K562 (cell line): ENCODE results near the gene HEPHL1. TPM values are rescaled to one million over a fixed set of nuclear protein-coding genes. Genes with fewer than 3 reads are reported as not detected.

Experiments used
- ETS2 ChIP-seq: IDR thresholded peaks from 2 replicates; pipeline ENCODE4 v1.6.1; 2016; ENCODE audit warnings: borderline replicate concordance, missing genetic modification characterization, mild to moderate bottlenecking, moderate library complexity, missing compliant biosample characterization; ENCODE audit not compliant: poor library complexity, severe bottlenecking
- L3MBTL2 ChIP-seq: fragments of 450-650 bp; IDR thresholded peaks from 2 replicates; pipeline ENCODE4 v1.6.1; 2016; ENCODE audit warnings: mild to moderate bottlenecking, moderate library complexity
- NCOR1 ChIP-seq: fragments of 450-650 bp; IDR thresholded peaks from 2 replicates; pipeline ENCODE4 v1.6.1; 2016; ENCODE audit warnings: mild to moderate bottlenecking, moderate library complexity
- RBFOX2 ChIP-seq: fragments of 200-400 bp; formaldehyde crosslinking; IDR thresholded peaks from 2 replicates; pipeline ENCODE4 v1.6.1; 2017; ENCODE audit warnings: low read depth, mild to moderate bottlenecking, low read length, moderate library complexity
- SMARCC2 ChIP-seq: fragments of 450-650 bp; IDR thresholded peaks from 2 replicates; pipeline ENCODE4 v1.6.1; 2017; ENCODE audit warnings: antibody characterized with exemption, moderate library complexity, mild to moderate bottlenecking, low read depth
- TRIM28 ChIP-seq: fragments of 450-650 bp; IDR thresholded peaks from 2 replicates; pipeline ENCODE4 v1.6.1; 2017
- ZNF311 ChIP-seq: fragments of 250-450 bp; sonication (Bioruptor Pico); IDR thresholded peaks from 2 replicates; pipeline ENCODE4 v1.4.0; 2020; ENCODE audit warnings: mild to moderate bottlenecking, moderate library complexity
- polyA plus RNA-seq, 8 experiments: library from polyadenylated mRNA; depleted of rRNA in 4 of 8; stranded (reverse) in 5 of 8; unstranded in 3 of 8; fragments of >200 nt; fragmentation: Nextera tagmentation in 2 of 8; fragmentation: Illumina TruSeq in 1 of 8; extraction: Ambion mirVana in 2 of 8; extraction: Trizol in 1 of 8; gene quantifications; 2 replicates each; pipeline versions ENCODE4 v1.2.1 to v1.2.3, GENCODE V29; 2011 to 2014; ENCODE audit warnings: inconsistent platforms in 1 of 8, missing spikeins in 1 of 8
- total RNA-seq, 7 experiments: library from RNA; depleted of rRNA in 6 of 7; stranded (reverse); fragments of >200 nt in 6 of 7; fragmentation: Illumina TruSeq in 2 of 7; extraction: Trizol in 2 of 7; gene quantifications; 2 replicates each; pipeline versions ENCODE4 v1.2.1 to v1.2.3, GENCODE V29; 2011 to 2021; ENCODE audit warnings: low replicate concordance in 1 of 7
- TF ChIP-seq, protein P1 (sequence below), 2 experiments: fragments of 450-650 bp; conservative IDR thresholded peaks; 2 replicates each; pipeline ENCODE4 v1.6.1; 2017; ENCODE audit warnings: mild to moderate bottlenecking in 2 of 2, moderate library complexity in 2 of 2
- TF ChIP-seq, protein P2 (sequence below): sonication (generic); formaldehyde crosslinking; IDR thresholded peaks from 2 replicates; pipeline ENCODE4 v1.8.0; 2023; ENCODE audit warnings: missing genetic modification reagents, mild to moderate bottlenecking, borderline replicate concordance
- TF ChIP-seq, protein P3 (sequence below): fragments of 450-650 bp; IDR thresholded peaks from 2 replicates; pipeline ENCODE4 v1.6.1; 2017; ENCODE audit warnings: antibody characterized with exemption, mild to moderate bottlenecking
- TF ChIP-seq, protein P4 (sequence below), 2 experiments: fragments of 250-450 bp in 1 of 2; fragments of 450-650 bp in 1 of 2; sonication (Bioruptor Pico) in 1 of 2; IDR thresholded peaks; 2 replicates each; pipeline versions ENCODE4 v1.6.1 to v1.8.0; 2016 to 2021; ENCODE audit warnings: mild to moderate bottlenecking in 2 of 2, moderate library complexity in 2 of 2, missing compliant biosample characterization in 1 of 2, missing genetic modification characterization in 1 of 2
- TF ChIP-seq, protein P5 (sequence below): sonication (generic); formaldehyde crosslinking; IDR thresholded peaks from 2 replicates; pipeline ENCODE4 v1.8.0; 2023; ENCODE audit warnings: mild to moderate bottlenecking, missing genetic modification reagents

HEPHL1 gene
- total and polyA plus RNA-seq, 9 of the 15 experiments (the other 6 are each of a cell fraction or from before 2014, with no cell fraction given) = 0.01 TPM; not detected in 8

DNA sequence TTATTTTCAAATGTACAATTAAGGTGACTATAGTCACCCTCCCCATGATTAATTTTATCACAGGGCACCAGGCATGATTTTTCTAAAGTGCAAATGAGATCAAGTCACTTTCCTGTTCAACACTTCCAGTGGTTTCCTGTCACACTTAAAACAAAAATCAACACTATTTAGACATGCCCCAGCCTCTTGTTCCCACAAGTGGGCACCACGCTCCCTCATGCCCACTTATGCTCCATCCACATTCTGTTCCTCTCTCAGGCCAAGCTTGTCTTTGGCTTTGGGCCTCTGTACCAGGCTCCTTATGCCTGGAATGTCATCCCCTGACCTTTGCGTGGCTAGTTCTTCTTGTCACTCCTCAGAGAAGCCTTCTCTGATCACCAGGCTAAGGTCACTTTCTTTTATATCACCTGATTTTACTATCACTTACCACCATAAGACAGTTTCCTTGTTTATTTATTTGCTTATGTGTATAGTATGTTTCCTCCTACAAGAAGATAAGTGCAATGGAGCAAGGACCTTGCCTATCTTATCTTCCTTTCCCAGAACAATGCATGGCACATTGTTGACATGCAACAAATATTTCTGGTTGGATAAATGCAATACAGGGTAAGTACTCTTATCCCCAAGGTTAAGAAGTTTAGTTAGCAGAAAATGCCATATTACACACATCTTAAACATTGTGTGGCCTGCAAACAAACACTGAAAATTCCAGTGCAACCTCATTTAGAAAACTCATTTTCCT is 56.6 kb downstream of the HEPHL1 start (continued):
- TF ChIP-seq, protein P1, sequence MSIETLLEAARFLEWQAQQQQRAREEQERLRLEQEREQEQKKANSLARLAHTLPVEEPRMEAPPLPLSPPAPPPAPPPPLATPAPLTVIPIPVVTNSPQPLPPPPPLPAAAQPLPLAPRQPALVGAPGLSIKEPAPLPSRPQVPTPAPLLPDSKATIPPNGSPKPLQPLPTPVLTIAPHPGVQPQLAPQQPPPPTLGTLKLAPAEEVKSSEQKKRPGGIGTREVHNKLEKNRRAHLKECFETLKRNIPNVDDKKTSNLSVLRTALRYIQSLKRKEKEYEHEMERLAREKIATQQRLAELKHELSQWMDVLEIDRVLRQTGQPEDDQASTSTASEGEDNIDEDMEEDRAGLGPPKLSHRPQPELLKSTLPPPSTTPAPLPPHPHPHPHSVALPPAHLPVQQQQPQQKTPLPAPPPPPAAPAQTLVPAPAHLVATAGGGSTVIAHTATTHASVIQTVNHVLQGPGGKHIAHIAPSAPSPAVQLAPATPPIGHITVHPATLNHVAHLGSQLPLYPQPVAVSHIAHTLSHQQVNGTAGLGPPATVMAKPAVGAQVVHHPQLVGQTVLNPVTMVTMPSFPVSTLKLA (conservative IDR thresholded peaks at IDR 0.05) = peak in 1 of 2 experiments; percentile 40; a peak in 1 of 4 replicates
- TF ChIP-seq, protein P2, sequence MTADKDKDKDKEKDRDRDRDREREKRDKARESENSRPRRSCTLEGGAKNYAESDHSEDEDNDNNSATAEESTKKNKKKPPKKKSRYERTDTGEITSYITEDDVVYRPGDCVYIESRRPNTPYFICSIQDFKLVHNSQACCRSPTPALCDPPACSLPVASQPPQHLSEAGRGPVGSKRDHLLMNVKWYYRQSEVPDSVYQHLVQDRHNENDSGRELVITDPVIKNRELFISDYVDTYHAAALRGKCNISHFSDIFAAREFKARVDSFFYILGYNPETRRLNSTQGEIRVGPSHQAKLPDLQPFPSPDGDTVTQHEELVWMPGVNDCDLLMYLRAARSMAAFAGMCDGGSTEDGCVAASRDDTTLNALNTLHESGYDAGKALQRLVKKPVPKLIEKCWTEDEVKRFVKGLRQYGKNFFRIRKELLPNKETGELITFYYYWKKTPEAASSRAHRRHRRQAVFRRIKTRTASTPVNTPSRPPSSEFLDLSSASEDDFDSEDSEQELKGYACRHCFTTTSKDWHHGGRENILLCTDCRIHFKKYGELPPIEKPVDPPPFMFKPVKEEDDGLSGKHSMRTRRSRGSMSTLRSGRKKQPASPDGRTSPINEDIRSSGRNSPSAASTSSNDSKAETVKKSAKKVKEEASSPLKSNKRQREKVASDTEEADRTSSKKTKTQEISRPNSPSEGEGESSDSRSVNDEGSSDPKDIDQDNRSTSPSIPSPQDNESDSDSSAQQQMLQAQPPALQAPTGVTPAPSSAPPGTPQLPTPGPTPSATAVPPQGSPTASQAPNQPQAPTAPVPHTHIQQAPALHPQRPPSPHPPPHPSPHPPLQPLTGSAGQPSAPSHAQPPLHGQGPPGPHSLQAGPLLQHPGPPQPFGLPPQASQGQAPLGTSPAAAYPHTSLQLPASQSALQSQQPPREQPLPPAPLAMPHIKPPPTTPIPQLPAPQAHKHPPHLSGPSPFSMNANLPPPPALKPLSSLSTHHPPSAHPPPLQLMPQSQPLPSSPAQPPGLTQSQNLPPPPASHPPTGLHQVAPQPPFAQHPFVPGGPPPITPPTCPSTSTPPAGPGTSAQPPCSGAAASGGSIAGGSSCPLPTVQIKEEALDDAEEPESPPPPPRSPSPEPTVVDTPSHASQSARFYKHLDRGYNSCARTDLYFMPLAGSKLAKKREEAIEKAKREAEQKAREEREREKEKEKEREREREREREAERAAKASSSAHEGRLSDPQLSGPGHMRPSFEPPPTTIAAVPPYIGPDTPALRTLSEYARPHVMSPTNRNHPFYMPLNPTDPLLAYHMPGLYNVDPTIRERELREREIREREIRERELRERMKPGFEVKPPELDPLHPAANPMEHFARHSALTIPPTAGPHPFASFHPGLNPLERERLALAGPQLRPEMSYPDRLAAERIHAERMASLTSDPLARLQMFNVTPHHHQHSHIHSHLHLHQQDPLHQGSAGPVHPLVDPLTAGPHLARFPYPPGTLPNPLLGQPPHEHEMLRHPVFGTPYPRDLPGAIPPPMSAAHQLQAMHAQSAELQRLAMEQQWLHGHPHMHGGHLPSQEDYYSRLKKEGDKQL (CRISPR knock-in tag) = no peak
- TF ChIP-seq TRIM28 (no peak), ZNF311 (CRISPR knock-in tag) (0 out of 2 replicates have a peak, but pooled peaks have one; percentile 59), RBFOX2 (no peak), ETS2 (tag) (no peak), L3MBTL2 (no peak), NCOR1 (peak; percentile 79), SMARCC2 (no peak)
- TF ChIP-seq, protein P3, sequence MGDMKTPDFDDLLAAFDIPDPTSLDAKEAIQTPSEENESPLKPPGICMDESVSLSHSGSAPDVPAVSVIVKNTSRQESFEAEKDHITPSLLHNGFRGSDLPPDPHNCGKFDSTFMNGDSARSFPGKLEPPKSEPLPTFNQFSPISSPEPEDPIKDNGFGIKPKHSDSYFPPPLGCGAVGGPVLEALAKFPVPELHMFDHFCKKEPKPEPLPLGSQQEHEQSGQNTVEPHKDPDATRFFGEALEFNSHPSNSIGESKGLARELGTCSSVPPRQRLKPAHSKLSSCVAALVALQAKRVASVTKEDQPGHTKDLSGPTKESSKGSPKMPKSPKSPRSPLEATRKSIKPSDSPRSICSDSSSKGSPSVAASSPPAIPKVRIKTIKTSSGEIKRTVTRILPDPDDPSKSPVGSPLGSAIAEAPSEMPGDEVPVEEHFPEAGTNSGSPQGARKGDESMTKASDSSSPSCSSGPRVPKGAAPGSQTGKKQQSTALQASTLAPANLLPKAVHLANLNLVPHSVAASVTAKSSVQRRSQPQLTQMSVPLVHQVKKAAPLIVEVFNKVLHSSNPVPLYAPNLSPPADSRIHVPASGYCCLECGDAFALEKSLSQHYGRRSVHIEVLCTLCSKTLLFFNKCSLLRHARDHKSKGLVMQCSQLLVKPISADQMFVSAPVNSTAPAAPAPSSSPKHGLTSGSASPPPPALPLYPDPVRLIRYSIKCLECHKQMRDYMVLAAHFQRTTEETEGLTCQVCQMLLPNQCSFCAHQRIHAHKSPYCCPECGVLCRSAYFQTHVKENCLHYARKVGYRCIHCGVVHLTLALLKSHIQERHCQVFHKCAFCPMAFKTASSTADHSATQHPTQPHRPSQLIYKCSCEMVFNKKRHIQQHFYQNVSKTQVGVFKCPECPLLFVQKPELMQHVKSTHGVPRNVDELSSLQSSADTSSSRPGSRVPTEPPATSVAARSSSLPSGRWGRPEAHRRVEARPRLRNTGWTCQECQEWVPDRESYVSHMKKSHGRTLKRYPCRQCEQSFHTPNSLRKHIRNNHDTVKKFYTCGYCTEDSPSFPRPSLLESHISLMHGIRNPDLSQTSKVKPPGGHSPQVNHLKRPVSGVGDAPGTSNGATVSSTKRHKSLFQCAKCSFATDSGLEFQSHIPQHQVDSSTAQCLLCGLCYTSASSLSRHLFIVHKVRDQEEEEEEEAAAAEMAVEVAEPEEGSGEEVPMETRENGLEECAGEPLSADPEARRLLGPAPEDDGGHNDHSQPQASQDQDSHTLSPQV = no peak
- TF ChIP-seq, protein P4, sequence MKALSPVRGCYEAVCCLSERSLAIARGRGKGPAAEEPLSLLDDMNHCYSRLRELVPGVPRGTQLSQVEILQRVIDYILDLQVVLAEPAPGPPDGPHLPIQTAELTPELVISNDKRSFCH (CRISPR knock-in tag; IDR thresholded peaks at IDR 0.05) = no peak
- TF ChIP-seq, protein P4 (tag; IDR thresholded peaks at IDR 0.05) = peak; percentile 89; the same call in 1 of the 2 replicates
- TF ChIP-seq, protein P5, sequence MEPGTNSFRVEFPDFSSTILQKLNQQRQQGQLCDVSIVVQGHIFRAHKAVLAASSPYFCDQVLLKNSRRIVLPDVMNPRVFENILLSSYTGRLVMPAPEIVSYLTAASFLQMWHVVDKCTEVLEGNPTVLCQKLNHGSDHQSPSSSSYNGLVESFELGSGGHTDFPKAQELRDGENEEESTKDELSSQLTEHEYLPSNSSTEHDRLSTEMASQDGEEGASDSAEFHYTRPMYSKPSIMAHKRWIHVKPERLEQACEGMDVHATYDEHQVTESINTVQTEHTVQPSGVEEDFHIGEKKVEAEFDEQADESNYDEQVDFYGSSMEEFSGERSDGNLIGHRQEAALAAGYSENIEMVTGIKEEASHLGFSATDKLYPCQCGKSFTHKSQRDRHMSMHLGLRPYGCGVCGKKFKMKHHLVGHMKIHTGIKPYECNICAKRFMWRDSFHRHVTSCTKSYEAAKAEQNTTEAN (CRISPR knock-in tag) = no peak
